Measurements from ENCODE around the gene SELENBP1. TPM values are rescaled to one million over a fixed set of nuclear protein-coding genes. Genes with fewer than 3 reads are reported as not detected.
"Not testable (repeated sequence)": the region's sequence is repeated elsewhere in the genome, so short reads cannot be mapped to it uniquely, and the experiment has no call there.

The SELENBP1 gene
- total RNA-seq, 1 donor: not detected

- Histone ChIP-seq H3K4me1 (ENCODE audit: insufficient read depth, low read length) (peaks cover 14% of the 10 kb centered on the region), H3K9me3 (ENCODE audit: low read depth, low read length) (no peaks in the 10 kb centered on the region), H3K4me3 (ENCODE audit: low read length) (no peak overlapping the region)
These were observed 4.7 kb downstream of the SELENBP1 start for GRCh38 chr1:151367658-151368392.

GRCh38 chr1:151364996-151365395, 7.5 kb downstream of the SELENBP1 start:
- Histone ChIP-seq H3K4me1 (ENCODE audit: insufficient read depth, low read length) (peaks cover 8% of the 10 kb centered on the region), H3K27me3 (ENCODE audit: insufficient read depth, low read length) (no peaks in the 10 kb centered on the region), H3K4me3 (ENCODE audit: low read length) (no peak overlapping the region), H3K9me3 (ENCODE audit: low read depth, low read length) (no peaks in the 10 kb centered on the region)

More at GRCh38 chr1:151367658-151368392, 4.7 kb downstream of the SELENBP1 start:
- no peaks in the 10 kb centered on the region for H3K27me3 ChIP-seq (ENCODE audit: insufficient read depth, low read length)

- no peaks in the 10 kb centered on the region for H3K9me3 ChIP-seq (ENCODE audit: low read depth, low read length)
- H3K4me1 ChIP-seq (ENCODE audit: insufficient read depth, low read length): no peaks in the 10 kb centered on the region
- H3K27me3 ChIP-seq (ENCODE audit: insufficient read depth, low read length): no peaks in the 10 kb centered on the region
- no peak overlapping the region for H3K4me3 ChIP-seq (ENCODE audit: low read length)
These were observed 10.0 kb downstream of the SELENBP1 start for GRCh38 chr1:151362308-151363155.

- Histone ChIP-seq H3K27me3 (ENCODE audit: insufficient read depth, low read length) (no peaks in the 10 kb centered on the region), H3K4me1 (ENCODE audit: insufficient read depth, low read length) (no peaks in the 10 kb centered on the region), H3K9me3 (ENCODE audit: low read depth, low read length) (no peaks in the 10 kb centered on the region), H3K4me3 (ENCODE audit: low read length) (no peak overlapping the region)
These were observed 10.6 kb downstream of the SELENBP1 start for GRCh38 chr1:151361883-151362282.

- Histone ChIP-seq H3K4me3 (ENCODE audit: low read length) (no peak overlapping the region), H3K9me3 (ENCODE audit: low read depth, low read length) (no peaks in the 10 kb centered on the region), H3K27me3 (ENCODE audit: insufficient read depth, low read length) (no peaks in the 10 kb centered on the region), H3K4me1 (ENCODE audit: insufficient read depth, low read length) (no peaks in the 10 kb centered on the region)
These were observed 15.8 kb downstream of the SELENBP1 start for GRCh38 chr1:151356696-151357095.

GRCh38 chr1:151352021-151352718, 20.3 kb downstream of the SELENBP1 start:
- H3K9me3 ChIP-seq (ENCODE audit: low read depth, low read length): no peaks in the 10 kb centered on the region
- no peaks in the 10 kb centered on the region for H3K27me3 ChIP-seq (ENCODE audit: insufficient read depth, low read length)
- no peak overlapping the region for H3K4me3 ChIP-seq (ENCODE audit: low read length)
- H3K4me1 ChIP-seq (ENCODE audit: insufficient read depth, low read length): peaks cover 8% of the 10 kb centered on the region

GRCh38 chr1:151350323-151350722, 22.2 kb downstream of the SELENBP1 start:
- H3K4me3 ChIP-seq (ENCODE audit: low read length); H3K9me3 ChIP-seq (ENCODE audit: low read depth, low read length); H3K27me3 ChIP-seq (ENCODE audit: insufficient read depth, low read length): not testable (repeated sequence)
- H3K4me1 ChIP-seq (ENCODE audit: insufficient read depth, low read length): peaks cover 21% of the 10 kb centered on the region

- Histone ChIP-seq H3K4me1 (ENCODE audit: insufficient read depth, low read length) (peaks cover 26% of the 10 kb centered on the region), H3K4me3 (ENCODE audit: low read length) (peak overlapping the region; percentile 77), H3K27me3 (ENCODE audit: insufficient read depth, low read length) (no peaks in the 10 kb centered on the region), H3K9me3 (ENCODE audit: low read depth, low read length) (no peaks in the 10 kb centered on the region)
These were observed 24.8 kb downstream of the SELENBP1 start for GRCh38 chr1:151347523-151348246.

- no peaks in the 10 kb centered on the region for H3K27me3 ChIP-seq (ENCODE audit: insufficient read depth, low read length)
- H3K4me1 ChIP-seq (ENCODE audit: insufficient read depth, low read length): peaks cover 26% of the 10 kb centered on the region
- peak within 1 kb of the TSS; percentile 77 for H3K4me3 ChIP-seq (ENCODE audit: low read length)
- no peaks in the 10 kb centered on the region for H3K9me3 ChIP-seq (ENCODE audit: low read depth, low read length)
These were observed 25.6 kb downstream of the SELENBP1 start, which contains the start of gene RFX5 for GRCh38 chr1:151346769-151347522. Gene RFX5, minus strand, starts transcription at chr1:151347252. Its CDS starts 932 bp downstream, at chr1:151346320.

- H3K4me1 ChIP-seq (ENCODE audit: insufficient read depth, low read length): peaks cover 27% of the 10 kb centered on the region
- H3K9me3 ChIP-seq (ENCODE audit: low read depth, low read length): no peaks in the 10 kb centered on the region
- H3K4me3 ChIP-seq (ENCODE audit: low read length): peak overlapping the region; percentile 77
- H3K27me3 ChIP-seq (ENCODE audit: insufficient read depth, low read length): no peaks in the 10 kb centered on the region
These were observed 26.3 kb downstream of the SELENBP1 start for GRCh38 chr1:151346082-151346768.

GRCh38 chr1:151344291-151344690, 28.2 kb downstream of the SELENBP1 start:
- Histone ChIP-seq H3K4me3 (ENCODE audit: low read length) (no peak overlapping the region), H3K9me3 (ENCODE audit: low read depth, low read length) (no peaks in the 10 kb centered on the region), H3K4me1 (ENCODE audit: insufficient read depth, low read length) (peaks cover 34% of the 10 kb centered on the region), H3K27me3 (ENCODE audit: insufficient read depth, low read length) (no peaks in the 10 kb centered on the region)

GRCh38 chr1:151343587-151343986, 28.9 kb downstream of the SELENBP1 start:
- no peaks in the 10 kb centered on the region for H3K9me3 ChIP-seq (ENCODE audit: low read depth, low read length)
- H3K4me1 ChIP-seq (ENCODE audit: insufficient read depth, low read length): peaks cover 34% of the 10 kb centered on the region
- H3K27me3 ChIP-seq (ENCODE audit: insufficient read depth, low read length): no peaks in the 10 kb centered on the region
- H3K4me3 ChIP-seq (ENCODE audit: low read length): no peak overlapping the region

- peaks cover 28% of the 10 kb centered on the region for H3K4me1 ChIP-seq (ENCODE audit: insufficient read depth, low read length)
- H3K4me3 ChIP-seq (ENCODE audit: low read length): no peak overlapping the region
- no peaks in the 10 kb centered on the region for H3K9me3 ChIP-seq (ENCODE audit: low read depth, low read length)
- H3K27me3 ChIP-seq (ENCODE audit: insufficient read depth, low read length): no peaks in the 10 kb centered on the region
These were observed 29.9 kb downstream of the SELENBP1 start for GRCh38 chr1:151342569-151342968.

Data from mononuclear cell (primary cell).